Mucosa of descending colon (tissue), 3 donors: Measurements from ENCODE around the gene CRX. TPM values are rescaled to one million over a fixed set of nuclear protein-coding genes. Genes with fewer than 3 reads are reported as not detected.
A peak's percentile ranks its signal among the peaks of the same experiment; 100 is the strongest.

ENCODE experiments used
- ATAC-seq: fragments of 200-7000 bp; cut with Tn5 transposase; one replicate; pipeline ENCODE4 v1.9.1; 2020; ENCODE audit warnings: mild to moderate bottlenecking, moderate library complexity
- DNase-seq, 3 donors: peaks; one replicate each; pipeline ENCODE4 v3.0.0-alpha.2; 2020
- H3K36me3 ChIP-seq: fragments of 200-600 bp; one replicate; pipeline ENCODE4 v1.8.0; 2021; ENCODE audit warnings: low read depth, mild to moderate bottlenecking
- H3K4me1 ChIP-seq: fragments of 200-600 bp; one replicate; pipeline ENCODE4 v1.8.0; 2021; ENCODE audit warnings: low read depth, mild to moderate bottlenecking
- H3K4me3 ChIP-seq: fragments of 200-600 bp; one replicate; pipeline ENCODE4 v1.8.0; 2021; ENCODE audit warnings: mild to moderate bottlenecking
- H3K9me3 ChIP-seq: fragments of 200-600 bp; one replicate; pipeline ENCODE4 v1.8.0; 2021; ENCODE audit warnings: mild to moderate bottlenecking
- intact Hi-C, 2 donors: fragments of 100-400 bp; cut with DNase I in 1 of 2; cut with micrococcal nuclease in 1 of 2; formaldehyde crosslinking; loops; one replicate each; pipeline versions ENCODE4 v1.11.0 to v1.11.1; 2022; cut with DNase I, micrococcal nuclease
- total RNA-seq, 3 donors: library from RNA; stranded (reverse); fragmentation: NEBNext Ultra II Directional in 2 of 3; extraction: Animal tissue kit (Norgen Biotek cat#: 25700) in 2 of 3; gene quantifications; one replicate each; pipeline versions ENCODE4 v1.2.1 to v1.2.4, GENCODE V29; 2021 to 2023
- TF ChIP-seq, protein P1 (sequence below): fragments of 200-600 bp; IDR thresholded peaks from one replicate; pipeline ENCODE4 v1.8.0; 2022; ENCODE audit warnings: antibody characterized with exemption, mild to moderate bottlenecking
- donor health status: DM: no; HTN: no; CAD: no; lungs with moderate emphysema.
- donor health status: DM: no; HTN: no; CAD: no.
- donor health status: DM: no; HTN: yes; CAD: no.

The CRX gene
- total RNA-seq, 3 donors from 2014 or later = not detected

DNA sequence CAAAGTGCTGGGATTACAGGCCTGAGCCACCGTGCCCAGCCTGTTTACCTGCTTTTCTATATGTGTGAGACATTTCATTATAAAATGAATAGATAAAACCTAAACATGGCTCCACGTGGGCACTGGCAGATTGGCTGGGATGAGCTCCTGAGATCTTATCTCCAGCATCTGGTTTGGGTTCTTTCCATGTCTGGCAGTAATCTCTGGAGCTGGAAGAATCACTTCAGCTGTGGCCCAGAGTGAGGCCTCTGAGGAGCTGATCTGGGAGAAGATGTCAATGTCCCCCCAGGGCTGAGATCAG lies 69.8 kb downstream of the CRX start:
- DNase-seq (no peak), ATAC-seq (no peak)
- Histone ChIP-seq H3K9me3 (no peaks in the 10 kb centered on the region), H3K4me3 (no peak overlapping the region), H3K4me1 (no peaks in the 10 kb centered on the region), H3K36me3 (no peaks in the 10 kb centered on the region)
- TF ChIP-seq, protein P1, sequence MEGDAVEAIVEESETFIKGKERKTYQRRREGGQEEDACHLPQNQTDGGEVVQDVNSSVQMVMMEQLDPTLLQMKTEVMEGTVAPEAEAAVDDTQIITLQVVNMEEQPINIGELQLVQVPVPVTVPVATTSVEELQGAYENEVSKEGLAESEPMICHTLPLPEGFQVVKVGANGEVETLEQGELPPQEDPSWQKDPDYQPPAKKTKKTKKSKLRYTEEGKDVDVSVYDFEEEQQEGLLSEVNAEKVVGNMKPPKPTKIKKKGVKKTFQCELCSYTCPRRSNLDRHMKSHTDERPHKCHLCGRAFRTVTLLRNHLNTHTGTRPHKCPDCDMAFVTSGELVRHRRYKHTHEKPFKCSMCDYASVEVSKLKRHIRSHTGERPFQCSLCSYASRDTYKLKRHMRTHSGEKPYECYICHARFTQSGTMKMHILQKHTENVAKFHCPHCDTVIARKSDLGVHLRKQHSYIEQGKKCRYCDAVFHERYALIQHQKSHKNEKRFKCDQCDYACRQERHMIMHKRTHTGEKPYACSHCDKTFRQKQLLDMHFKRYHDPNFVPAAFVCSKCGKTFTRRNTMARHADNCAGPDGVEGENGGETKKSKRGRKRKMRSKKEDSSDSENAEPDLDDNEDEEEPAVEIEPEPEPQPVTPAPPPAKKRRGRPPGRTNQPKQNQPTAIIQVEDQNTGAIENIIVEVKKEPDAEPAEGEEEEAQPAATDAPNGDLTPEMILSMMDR = no peak
- intact Hi-C loops = no loop called here

DNA sequence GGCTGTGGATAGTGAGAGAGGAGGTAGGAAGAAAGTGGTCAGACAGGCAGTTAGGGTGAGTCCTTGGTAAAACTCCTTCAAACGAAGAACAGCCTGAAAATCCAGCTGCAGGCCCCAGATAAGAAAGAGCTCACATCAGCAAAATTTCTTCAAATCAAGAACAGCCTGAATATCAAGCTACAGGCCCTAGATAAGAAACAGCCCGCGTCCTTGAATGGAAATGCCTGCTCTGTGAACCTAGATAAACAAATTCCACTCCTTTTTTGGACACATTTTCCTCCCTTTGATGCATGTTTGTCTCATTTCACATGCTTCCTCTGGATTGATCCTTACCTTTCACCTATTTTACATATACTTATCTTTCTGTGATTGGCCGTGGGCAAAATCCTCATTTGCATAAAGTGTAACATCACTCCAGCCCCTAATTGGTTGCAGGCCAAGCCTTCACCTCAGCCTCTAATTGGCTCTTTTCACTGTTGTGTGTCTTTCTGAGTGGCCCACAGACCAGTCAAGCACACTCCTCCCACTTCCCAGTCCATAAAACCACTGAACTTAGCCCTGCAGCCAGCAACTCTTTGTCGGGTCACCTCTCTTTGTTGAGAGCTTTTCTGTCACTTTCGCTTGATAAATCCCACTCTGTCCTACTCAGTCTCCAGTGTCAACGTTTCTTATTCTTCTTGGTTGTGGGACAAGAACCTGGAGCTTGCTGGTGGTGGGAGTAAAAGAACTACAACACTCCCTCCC lies 70.4 kb downstream of the CRX start:
- no peaks in the 10 kb centered on the region for H3K4me1 ChIP-seq
- H3K4me3 ChIP-seq = no peak overlapping the region
- no peaks in the 10 kb centered on the region for H3K36me3 ChIP-seq
- ATAC-seq = peak; percentile 33
- no peak for DNase-seq
- TF ChIP-seq, protein P1 = no peak
- intact Hi-C loops = no loop called here
- no peaks in the 10 kb centered on the region for H3K9me3 ChIP-seq

Other genes starting within 250 kb of the CRX start
- under 1 TPM in 1 of 3 donors, not detected in 2; 0.22 TPM for gene ZNF541, start 248.8 kb upstream of the CRX start, total RNA-seq
- gene BICRA, start 212.8 kb upstream of the CRX start, total RNA-seq = 10 to 100 TPM; 18.1 to 19.7 (median 18.5) TPM
- 100 to 1,000 TPM in 1 of 3 donors, 10 to 100 TPM in 2; 10.8 to 108 (median 30.3) TPM for gene EHD2, start 108.5 kb upstream of the CRX start, total RNA-seq
- 100 to 1,000 TPM; 237 to 391 (median 284) TPM for gene NOP53, start 76.4 kb upstream of the CRX start, total RNA-seq
- 100 to 1,000 TPM; 228 to 527 (median 281) TPM for gene SELENOW, start 43.2 kb upstream of the CRX start, total RNA-seq
- gene TPRX1, start 17.4 kb upstream of the CRX start, total RNA-seq = not detected
- gene TPRX2, start 37.3 kb downstream of the CRX start, total RNA-seq = not detected
- 1 to 10 TPM in 1 of 3 donors, under 1 TPM in 1, not detected in 1; 0.67 to 1.3 TPM for gene SULT2A1, start 64.4 kb downstream of the CRX start, total RNA-seq
- gene BSPH1, start 170.2 kb downstream of the CRX start, total RNA-seq = not detected
- not detected for gene ELSPBP1, start 172.7 kb downstream of the CRX start, total RNA-seq
- not detected for gene CABP5, start 222.1 kb downstream of the CRX start, total RNA-seq